Thyroid gland (tissue), 4 donors: Measurements from ENCODE around the gene MXD4. TPM values are rescaled to one million over a fixed set of nuclear protein-coding genes. Genes with fewer than 3 reads are reported as not detected.

Source experiments
- DNase-seq, 2 donors: peaks; one replicate each; pipeline ENCODE4 v3.0.0-alpha.2; 2019
- H3K27ac ChIP-seq, 3 donors: fragments of 200-600 bp; sonication (generic); 1 replicate in 2 of 3; 2 replicates in 1 of 3; pipeline ENCODE4 v1.5.1; 2016 to 2019; ENCODE audit warnings: mild to moderate bottlenecking in 1 of 3, moderate library complexity in 1 of 3
- H3K27me3 ChIP-seq: fragments of 200-600 bp; sonication (generic); one replicate; pipeline ENCODE4 v1.5.1; 2019
- H3K36me3 ChIP-seq, 2 donors: fragments of 200-600 bp; sonication (generic); one replicate each; pipeline ENCODE4 v1.5.1; 2016 to 2019
- H3K4me1 ChIP-seq, 2 donors: fragments of 200-600 bp; sonication (generic); one replicate each; pipeline ENCODE4 v1.5.1; 2017 to 2019
- H3K4me3 ChIP-seq, 3 donors: fragments of 200-600 bp; sonication (generic); replicated peaks in 1 of 3; 1 replicate in 2 of 3; 2 replicates in 1 of 3; pipeline ENCODE4 v1.5.1; 2016; ENCODE audit warnings: mild to moderate bottlenecking in 1 of 3
- H3K9me3 ChIP-seq: fragments of 200-600 bp; sonication (generic); one replicate; pipeline ENCODE4 v1.5.1; 2017
- CTCF ChIP-seq, 6 experiments: fragments of 200-600 bp in 3 of 6; fragments of 450-650 bp in 3 of 6; sonication (generic) in 3 of 6; IDR thresholded peaks; one replicate each; pipeline ENCODE4 v1.5.1; 2016 to 2019; ENCODE audit warnings: antibody characterized with exemption in 6 of 6, mild to moderate bottlenecking in 2 of 6, inconsistent platforms in 1 of 6, moderate library complexity in 1 of 6
- POLR2A ChIP-seq, 2 donors: fragments of 450-650 bp; IDR thresholded peaks; one replicate each; pipeline ENCODE4 v1.6.1; 2017; ENCODE audit warnings: antibody characterized with exemption in 2 of 2, mild to moderate bottlenecking in 2 of 2, moderate library complexity in 1 of 2
- WGBS, 2 donors: methylation state at CpG; one replicate each; pipeline ENCODE4 v1.1.5; 2017; 5-methylcytosine and 5-hydroxymethylcytosine counted together
- intact Hi-C: fragments of 100-400 bp; cut with DNase I; formaldehyde crosslinking; loops from one replicate; pipeline ENCODE4 v1.15.1; 2023
- total RNA-seq, 4 donors: library from RNA; depleted of rRNA; stranded (reverse); fragments of >200 nt; gene quantifications; one replicate each; pipeline ENCODE4 v1.2.3, GENCODE V29; 2016

Gene MXD4
- total RNA-seq, 4 donors from 2014 or later = 48.1 to 102 (median 61.9) TPM

- Histone ChIP-seq H3K27me3 (no peaks in the 10 kb centered on the region), H3K27ac (peak overlapping the region in 2 of 3 donors; percentile 18 to 45), H3K4me3 (no peak overlapping the region), H3K36me3 (no peaks in the 10 kb centered on the region), H3K9me3 (no peaks in the 10 kb centered on the region), H3K4me1 (peaks cover 12 to 17% of the 10 kb centered on the region in 2 donors)
- peak; percentile 96 to 98 for DNase-seq
- TF ChIP-seq POLR2A (IDR thresholded peaks at IDR 0.05) (no peak), CTCF (IDR thresholded peaks at IDR 0.05) (no peak)
- WGBS, 2 donors = 23 to 47% methylated on average over 16 to 18 of the region's 19 CpGs
- intact Hi-C loops = no loop called here
Measured at GRCh38 chr4:2301806-2302205, 39.9 kb upstream of the MXD4 start.

- H3K9me3 ChIP-seq = no peaks in the 10 kb centered on the region
- H3K36me3 ChIP-seq = no peaks in the 10 kb centered on the region
- TF ChIP-seq CTCF (IDR thresholded peaks at IDR 0.05) = no peak
- no peak for TF ChIP-seq POLR2A (IDR thresholded peaks at IDR 0.05)
- H3K4me3 ChIP-seq = no peak overlapping the region
- DNase-seq = no peak
- WGBS, 2 donors = 85 to 89% methylated on average over 14 of the region's 14 CpGs
- no peaks in the 10 kb centered on the region for H3K27me3 ChIP-seq
- H3K27ac ChIP-seq = peak overlapping the region in 2 of 3 donors; percentile 18 to 45
- intact Hi-C loops = no loop called here
- H3K4me1 ChIP-seq = peaks cover 12 to 17% of the 10 kb centered on the region in 2 donors
Measured at GRCh38 chr4:2301225-2301642, 39.3 kb upstream of the MXD4 start.

GRCh38 chr4:2300431-2301224 lies 38.7 kb upstream of the MXD4 start:
- H3K9me3 ChIP-seq = no peaks in the 10 kb centered on the region
- H3K36me3 ChIP-seq = no peaks in the 10 kb centered on the region
- no peak for DNase-seq
- intact Hi-C loops = no loop called here
- H3K4me3 ChIP-seq = no peak overlapping the region
- TF ChIP-seq POLR2A (IDR thresholded peaks at IDR 0.05) = no peak
- no peak for TF ChIP-seq CTCF (IDR thresholded peaks at IDR 0.05)
- no peaks in the 10 kb centered on the region for H3K27me3 ChIP-seq
- H3K4me1 ChIP-seq = peaks cover 12 to 17% of the 10 kb centered on the region in 2 donors
- peak overlapping the region in 1 of 3 donors; percentile 45 for H3K27ac ChIP-seq
- WGBS, 2 donors = 92 to 93% methylated on average over 23 to 36 of the region's 37 CpGs

- H3K4me1 ChIP-seq = peaks cover 12 to 17% of the 10 kb centered on the region in 2 donors
- no peak overlapping the region for H3K4me3 ChIP-seq
- no peak overlapping the region for H3K27ac ChIP-seq
- 97 to 98% methylated on average over 2 of the region's 2 CpGs for WGBS, 2 donors
- TF ChIP-seq POLR2A (IDR thresholded peaks at IDR 0.05) = no peak
- no peaks in the 10 kb centered on the region for H3K36me3 ChIP-seq
- no peaks in the 10 kb centered on the region for H3K9me3 ChIP-seq
- DNase-seq = no peak
- intact Hi-C loops = no loop called here
- no peaks in the 10 kb centered on the region for H3K27me3 ChIP-seq
Measured at GRCh38 chr4:2299794-2300193, 37.9 kb upstream of the MXD4 start.

GRCh38 chr4:2298532-2298991 lies 36.7 kb upstream of the MXD4 start:
- intact Hi-C loops = no loop called here
- DNase-seq = no peak
- Histone ChIP-seq H3K27me3 (no peaks in the 10 kb centered on the region), H3K4me3 (no peak overlapping the region), H3K4me1 (peaks cover 12 to 13% of the 10 kb centered on the region in 2 donors), H3K27ac (no peak overlapping the region), H3K36me3 (no peaks in the 10 kb centered on the region), H3K9me3 (no peaks in the 10 kb centered on the region)
- TF ChIP-seq CTCF (IDR thresholded peaks at IDR 0.05) = no peak
- TF ChIP-seq POLR2A (IDR thresholded peaks at IDR 0.05) = no peak
- 83 to 84% methylated on average over 12 to 18 of the region's 23 CpGs for WGBS, 2 donors
